ENCODE results near the gene MLEC. TPM values are rescaled to one million over a fixed set of nuclear protein-coding genes. Genes with fewer than 3 reads are reported as not detected.
"Not testable (repeated sequence)": the region's sequence is repeated elsewhere in the genome, so short reads cannot be mapped to it uniquely, and the experiment has no call there.

The MLEC gene
- total RNA-seq, 1 donor from 2014 or later = 78.3 TPM

DNA sequence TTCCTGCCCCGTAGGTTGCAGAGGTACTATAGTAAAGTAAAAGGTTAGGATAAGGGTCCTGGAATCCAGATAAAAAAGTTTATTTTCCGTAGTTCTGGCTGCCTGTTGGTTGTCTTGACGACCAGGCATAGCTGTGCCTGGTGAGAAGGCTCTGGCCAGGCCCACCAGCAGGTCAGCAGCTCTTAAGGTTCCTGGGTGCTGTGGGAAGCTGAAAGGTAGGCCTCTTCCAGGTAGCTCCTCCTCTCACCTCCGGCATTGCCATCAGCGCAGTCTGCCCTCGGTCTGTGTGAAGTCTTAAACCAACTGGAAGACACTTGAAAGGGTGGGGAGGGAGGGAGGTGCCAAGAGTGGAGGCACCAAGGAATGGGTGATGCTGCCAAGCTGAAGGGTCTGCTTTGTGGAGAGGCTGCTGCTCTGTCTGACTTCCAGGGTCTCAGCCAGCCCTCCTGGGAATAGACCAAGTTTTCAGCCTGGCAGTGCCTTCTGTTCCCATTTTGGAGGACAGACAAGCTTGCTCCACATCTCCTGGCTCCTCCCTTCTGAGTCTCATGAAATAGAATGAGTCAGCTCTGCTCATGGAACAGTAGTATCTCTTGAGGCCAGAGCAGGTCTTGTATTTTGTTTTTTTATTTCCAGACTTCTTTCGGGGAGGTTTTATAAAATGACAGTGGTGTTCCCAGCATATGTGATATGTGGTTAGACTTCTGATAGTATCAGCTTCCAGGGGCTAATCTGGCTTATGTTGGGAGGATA, 33.5 kb downstream of the MLEC start:
- DNase-seq (ENCODE audit: extremely low read depth, low read depth, low spot score) = no peak

DNA sequence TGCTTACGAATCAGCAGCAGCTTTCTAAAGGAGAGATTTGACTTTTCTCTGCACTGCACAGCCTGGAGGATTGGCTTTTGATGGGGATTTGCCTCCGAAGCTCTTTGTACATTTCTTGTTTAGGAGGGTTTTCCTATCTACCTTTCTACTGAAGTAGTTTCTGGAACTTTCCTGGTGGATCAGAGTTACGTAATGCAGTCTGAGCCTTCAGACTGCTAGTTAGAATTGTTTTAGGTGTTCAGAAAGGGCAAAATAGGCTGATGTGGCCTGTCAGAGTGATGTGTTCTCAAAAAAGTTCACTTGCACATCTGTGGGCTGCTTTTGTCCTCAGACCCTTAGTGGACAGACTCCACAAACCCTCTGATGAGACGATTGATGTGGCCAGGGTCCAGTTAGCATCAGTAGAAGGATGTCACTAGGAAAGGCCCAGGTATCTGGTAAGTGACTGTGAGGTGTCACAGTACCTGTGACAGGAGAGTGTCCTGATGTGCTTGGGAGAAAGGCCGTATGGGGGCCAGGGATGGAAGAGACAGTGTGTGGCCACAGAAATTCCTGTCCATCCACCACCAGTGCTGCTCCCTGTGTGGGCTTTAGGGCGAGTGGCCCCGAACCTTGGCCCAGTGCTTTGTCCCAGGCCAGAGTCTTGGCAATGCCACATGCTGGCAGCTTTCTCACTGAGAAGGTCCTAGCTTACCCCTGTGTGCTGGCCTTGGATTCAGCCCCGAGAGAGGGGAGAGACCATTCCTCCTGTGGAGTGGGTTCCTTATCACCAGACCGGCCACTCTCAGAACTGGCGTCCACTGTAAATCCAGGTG, 34.2 kb downstream of the MLEC start:
- DNase-seq (ENCODE audit: extremely low read depth, low read depth, low spot score) = no peak

DNA sequence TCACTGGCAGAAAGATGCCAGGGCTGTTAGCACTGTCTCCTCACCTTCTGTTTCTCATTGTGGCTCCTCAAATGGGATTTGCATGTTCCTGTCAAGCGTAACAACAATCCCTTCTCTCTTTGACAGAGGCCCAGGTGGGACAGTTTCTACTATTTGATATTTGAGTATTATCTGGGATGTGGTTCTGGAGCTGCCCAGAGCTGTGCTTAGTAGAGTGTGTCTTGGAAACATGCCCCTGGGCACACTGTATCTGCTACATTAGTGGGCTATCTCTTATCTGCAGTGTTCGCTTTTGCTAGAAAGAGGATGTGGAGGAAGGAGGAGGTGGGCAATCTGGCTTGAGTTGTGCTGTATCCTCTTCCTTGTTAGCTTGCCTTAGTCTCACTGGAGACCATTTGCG, 34.9 kb downstream of the MLEC start:
- no peak for DNase-seq (ENCODE audit: extremely low read depth, low read depth, low spot score)

DNA sequence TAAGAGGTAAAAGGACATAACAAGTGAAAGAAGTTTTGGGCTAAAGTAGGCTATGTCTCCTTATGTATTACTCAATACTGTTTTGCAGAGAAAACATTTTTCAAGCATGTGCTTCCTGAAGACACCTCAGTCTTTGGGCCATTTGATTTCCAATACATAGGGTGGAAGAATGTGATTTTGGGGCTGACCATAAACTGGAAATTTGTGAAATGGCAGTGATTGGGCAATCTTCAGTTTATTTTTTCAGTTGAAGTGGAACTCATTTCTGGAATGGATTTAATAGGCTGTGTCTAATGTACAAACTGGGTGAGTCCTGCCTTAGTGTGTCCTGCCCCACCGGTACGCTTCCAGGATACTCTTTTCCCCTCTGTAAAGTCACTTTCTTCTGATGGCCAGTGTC, 35.8 kb downstream of the MLEC start:
- DNase-seq (ENCODE audit: extremely low read depth, low read depth, low spot score) = no peak

DNA sequence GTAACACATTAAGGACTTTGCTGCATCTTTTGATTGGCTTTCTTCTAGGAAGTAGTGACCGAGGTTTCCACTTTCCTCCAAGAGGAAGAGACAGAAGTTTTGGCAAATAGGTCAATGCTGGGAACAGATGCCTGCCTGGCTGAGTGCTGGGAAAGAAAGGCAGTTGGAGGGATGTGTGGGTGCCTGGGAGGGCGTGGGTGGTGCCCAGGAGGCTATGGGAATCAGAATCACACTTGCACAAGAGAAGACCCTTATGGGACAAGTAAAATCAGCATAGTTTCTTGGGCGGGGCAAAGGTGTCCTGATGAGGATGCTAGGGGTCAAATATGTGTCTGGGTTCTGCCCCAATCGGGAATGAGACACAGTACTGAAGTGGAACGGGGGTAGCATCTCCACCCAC, 37.8 kb downstream of the MLEC start:
- no peak for DNase-seq (ENCODE audit: extremely low read depth, low read depth, low spot score)

DNA sequence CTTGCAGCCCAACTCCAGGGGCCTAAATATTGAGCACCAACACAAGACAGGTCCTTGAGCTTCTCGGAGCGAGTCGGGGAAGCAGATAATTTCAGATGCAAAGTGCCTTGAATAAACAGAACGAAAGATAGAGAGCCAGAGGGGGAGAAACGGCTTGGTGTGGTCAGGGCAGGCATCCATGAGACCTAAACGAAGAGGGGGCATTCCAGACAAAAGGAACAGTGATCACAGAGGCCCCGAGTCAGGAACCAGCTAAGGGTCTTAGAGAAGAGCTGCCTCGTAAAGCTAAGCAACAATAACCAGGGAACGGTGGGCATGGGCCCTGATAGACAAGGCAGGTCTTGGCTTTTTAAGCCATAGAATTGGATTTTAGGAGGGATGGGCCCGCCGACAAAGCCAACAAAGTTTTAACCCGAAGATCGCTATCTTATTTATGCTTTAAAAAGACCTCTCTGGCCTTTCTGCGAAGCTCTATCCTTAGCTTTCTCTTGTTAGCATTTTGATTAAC, 38.3 kb downstream of the MLEC start:
- no peak for DNase-seq (ENCODE audit: extremely low read depth, low read depth, low spot score)

DNA sequence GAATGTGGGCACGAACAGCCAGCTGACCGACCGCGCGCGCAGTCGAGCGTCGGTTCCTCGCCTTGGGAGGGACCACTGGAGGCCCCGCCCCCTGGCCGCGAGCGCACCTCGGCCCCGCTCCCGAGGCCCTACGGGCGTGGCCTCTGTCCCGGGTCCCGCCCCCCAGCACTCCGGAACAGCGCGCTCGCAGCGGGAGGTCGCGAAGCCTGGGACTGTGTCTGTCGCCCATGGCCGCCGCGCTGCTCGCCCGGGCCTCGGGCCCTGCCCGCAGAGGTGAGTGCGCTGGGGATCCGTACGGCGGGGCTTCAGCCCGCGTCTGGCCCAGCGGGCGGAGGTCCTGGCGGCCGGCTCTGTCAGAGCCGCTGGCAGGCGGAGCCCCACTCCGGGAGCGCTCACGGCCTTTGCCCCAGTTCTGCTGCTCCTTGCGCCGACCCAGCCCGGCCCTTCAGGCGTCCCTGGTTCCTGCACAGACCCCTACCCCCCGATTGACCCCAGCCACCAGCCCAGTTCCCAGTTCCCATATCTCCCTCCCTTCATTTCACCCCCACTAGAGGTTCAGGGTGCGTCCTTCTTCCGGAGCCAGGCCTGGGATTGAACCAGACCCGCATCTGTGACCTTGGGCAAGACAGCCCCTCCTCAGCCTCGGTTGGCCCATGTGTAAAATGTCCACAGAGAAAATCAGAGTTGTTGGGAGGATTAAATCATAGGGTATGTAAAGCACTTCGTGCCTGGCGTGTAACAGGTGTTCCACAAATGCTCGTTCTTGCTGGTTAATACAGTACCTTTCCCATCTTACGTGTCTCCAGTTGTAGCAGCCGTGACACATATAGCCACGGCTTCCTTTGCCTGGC, 38.9 kb downstream of the MLEC start, which contains the start of gene ACADS:
Gene ACADS, plus strand, starts transcription at position 168 of the 851 bp plus-strand sequence. Its CDS starts 60 bp downstream, at position 228.
- DNase-seq (ENCODE audit: extremely low read depth, low read depth, low spot score) = no peak

DNA sequence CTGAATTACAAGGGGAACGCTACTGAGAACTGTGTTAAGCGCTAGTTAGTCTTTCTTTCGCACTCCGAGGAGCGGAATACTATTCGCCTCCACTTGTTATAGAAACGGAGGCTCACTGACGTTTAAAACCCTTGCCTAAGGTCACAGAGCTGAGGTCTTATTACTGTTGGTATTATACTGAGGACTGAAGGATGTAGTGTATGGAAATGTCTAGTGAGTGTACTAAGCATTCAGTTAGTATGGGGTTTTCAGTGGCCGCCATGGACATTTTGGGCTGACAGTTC, 39.5 kb downstream of the MLEC start:
- no peak for DNase-seq (ENCODE audit: extremely low read depth, low read depth, low spot score)

DNA sequence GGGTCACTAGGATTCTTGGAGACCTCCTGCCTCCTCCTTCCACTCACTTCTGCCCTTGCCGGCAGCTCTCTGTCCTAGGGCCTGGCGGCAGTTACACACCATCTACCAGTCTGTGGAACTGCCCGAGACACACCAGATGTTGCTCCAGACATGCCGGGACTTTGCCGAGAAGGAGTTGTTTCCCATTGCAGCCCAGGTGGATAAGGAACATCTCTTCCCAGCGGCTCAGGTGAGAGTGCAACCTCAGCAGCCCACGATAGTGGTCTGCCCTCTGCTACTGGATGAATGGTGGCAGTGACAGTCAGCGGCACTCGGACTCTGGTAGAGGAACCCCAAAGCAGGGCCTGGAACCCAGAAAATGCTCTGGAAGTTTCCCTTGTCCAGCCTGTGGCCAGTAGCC, 40.0 kb downstream of the MLEC start:
- DNase-seq (ENCODE audit: extremely low read depth, low read depth, low spot score) = no peak

DNA sequence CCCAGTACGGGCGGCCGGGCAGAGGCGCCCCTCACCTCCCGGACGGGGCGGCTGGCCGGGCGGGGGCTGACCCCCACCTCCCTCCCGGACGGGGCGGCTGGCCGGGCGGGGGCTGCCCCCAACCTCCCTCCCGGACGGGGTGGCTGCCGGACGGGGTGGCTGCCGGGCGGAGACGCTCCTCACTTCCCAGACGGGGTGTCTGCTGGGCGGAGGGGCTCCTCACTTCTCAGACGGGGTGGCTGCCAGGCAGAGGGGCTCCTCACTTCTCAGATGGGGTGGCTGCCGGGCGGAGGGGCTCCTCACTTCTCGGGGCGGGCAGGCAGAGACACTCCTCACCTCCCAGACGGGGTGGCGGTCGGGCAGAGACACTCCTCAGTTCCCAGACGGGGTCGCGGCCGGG, 45.2 kb downstream of the MLEC start:
- not testable (repeated sequence) for DNase-seq (ENCODE audit: extremely low read depth, low read depth, low spot score)

DNA sequence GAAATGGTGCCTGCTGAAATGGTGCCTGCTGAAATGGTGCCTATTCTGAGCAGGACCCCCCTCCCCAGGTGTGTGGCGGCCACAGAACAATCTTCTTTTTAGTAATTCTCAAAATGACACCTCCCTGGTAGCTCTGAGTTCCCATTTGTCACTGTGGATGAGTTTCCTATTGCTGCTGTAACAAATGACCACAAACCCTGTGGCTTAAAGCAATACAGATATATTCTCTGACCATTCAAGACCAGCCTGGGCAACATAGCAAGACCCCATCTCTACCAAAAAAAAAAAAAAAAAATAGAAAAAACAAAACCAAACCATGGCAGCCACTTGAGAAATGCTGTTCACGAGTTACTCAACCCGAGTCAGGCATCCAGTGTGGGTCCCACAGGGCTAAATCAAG, 46.6 kb downstream of the MLEC start:
- no peak for DNase-seq (ENCODE audit: extremely low read depth, low read depth, low spot score)

DNA sequence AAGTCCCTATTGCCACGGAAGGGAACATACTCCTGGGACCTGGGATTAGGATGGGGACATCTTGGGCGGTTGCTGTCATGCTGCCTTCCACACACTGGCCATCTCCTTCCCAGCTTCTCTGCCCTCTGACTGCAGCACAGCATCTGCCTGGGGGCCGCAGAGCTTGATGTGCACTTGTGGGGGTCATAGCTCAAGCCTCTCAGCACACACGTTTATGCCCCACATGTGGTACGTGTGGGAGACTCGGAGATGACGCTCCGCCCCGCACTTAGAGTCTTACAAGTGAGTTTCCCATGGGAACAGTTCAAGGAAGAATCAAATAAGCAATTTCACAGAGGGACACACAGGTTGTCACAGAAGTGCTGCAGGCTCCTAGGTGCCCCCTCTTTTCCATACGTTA, 47.3 kb downstream of the MLEC start:
- no peak for DNase-seq (ENCODE audit: extremely low read depth, low read depth, low spot score)

DNA sequence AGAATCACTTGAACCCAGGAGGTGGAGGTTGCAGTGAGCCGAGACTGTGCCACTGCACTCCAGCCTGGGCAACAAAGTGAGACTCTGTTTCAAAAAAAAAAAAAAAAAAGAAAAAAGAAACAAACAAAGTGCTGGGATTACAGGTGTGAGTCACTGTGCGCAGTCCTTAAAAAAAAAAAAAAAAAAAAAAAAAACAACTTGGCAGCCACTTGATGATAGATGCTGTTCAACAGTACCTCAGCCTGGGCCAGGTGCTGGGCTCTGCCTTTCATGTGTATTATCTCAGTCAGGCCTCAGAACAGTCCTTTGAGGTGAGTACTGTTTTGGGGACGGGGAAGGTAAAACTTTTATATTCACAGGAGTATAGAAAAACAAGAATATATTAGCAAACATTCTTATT, 48.2 kb downstream of the MLEC start:
- DNase-seq (ENCODE audit: extremely low read depth, low read depth, low spot score) = no peak

DNA sequence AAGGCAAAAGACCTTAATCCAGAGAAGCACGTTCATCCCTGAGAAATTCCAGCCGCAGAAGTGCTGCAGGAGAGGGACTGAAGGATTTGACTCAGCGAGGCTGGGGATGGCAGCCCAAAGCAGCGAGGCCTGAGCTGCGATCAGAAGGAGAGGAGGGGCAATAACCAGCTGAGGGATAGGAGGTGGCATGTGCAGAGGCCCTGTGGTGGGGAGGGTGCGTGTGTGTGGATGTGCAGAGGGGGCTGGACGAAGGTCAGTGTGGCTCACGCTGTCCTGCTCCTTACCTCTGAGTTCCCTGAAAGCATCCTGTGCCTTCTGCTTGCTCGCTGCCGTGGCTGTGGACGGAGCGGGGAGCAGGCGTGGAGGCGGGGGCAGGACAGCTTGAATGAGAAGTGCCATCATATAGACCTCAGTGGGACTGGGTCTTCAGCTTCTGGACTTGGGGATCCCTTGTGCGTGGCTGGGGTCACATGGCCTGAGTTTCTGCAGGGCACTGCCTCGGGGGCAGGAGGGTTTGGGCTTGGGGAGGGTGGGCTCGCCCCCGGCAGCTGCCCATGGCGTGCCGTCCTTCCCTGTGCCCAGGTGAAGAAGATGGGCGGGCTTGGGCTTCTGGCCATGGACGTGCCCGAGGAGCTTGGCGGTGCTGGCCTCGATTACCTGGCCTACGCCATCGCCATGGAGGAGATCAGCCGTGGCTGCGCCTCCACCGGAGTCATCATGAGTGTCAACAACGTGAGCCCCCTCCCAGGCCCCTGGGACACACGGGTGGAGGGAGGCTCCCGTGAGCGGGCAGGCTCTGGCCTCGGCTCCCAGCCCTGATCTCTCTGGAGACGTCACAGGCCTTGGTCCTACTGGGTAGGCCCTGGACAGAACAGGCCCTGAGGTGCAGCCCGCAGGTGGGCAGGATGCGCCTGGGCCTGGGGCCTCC, 49.7 kb downstream of the MLEC start:
- DNase-seq (ENCODE audit: extremely low read depth, low read depth, low spot score) = no peak

DNA sequence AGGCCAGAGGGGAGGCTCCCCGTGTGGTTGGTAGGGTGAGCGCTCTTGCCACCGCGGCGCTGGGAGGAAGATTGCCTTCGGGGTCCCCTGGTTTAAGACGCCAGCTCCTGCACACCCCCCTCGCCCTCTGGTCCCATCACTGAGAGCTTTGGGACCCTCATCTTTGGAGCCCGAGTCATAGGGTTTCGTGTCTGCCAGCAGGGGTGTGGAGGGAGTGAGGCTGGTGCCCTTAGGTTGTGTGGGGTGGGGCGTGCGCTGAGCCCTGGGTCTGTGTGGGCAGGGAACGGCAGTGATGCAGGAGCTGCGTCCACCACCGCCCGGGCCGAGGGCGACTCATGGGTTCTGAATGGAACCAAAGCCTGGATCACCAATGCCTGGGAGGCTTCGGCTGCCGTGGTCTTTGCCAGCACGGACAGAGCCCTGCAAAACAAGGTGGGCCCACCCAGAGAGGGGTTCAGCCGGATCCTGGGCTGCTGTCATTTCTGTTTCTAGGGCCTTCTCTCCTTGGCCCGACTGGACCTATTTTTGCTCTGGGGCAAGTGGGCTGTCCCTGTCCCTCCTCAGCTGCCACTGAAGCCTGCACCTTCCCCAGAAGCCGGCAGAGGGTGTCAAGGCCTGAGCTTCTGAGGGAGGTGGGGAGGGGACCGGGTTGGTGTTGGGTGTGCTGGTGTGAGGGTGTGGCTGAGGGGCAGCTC, 50.8 kb downstream of the MLEC start:
- DNase-seq (ENCODE audit: extremely low read depth, low read depth, low spot score) = no peak

DNA sequence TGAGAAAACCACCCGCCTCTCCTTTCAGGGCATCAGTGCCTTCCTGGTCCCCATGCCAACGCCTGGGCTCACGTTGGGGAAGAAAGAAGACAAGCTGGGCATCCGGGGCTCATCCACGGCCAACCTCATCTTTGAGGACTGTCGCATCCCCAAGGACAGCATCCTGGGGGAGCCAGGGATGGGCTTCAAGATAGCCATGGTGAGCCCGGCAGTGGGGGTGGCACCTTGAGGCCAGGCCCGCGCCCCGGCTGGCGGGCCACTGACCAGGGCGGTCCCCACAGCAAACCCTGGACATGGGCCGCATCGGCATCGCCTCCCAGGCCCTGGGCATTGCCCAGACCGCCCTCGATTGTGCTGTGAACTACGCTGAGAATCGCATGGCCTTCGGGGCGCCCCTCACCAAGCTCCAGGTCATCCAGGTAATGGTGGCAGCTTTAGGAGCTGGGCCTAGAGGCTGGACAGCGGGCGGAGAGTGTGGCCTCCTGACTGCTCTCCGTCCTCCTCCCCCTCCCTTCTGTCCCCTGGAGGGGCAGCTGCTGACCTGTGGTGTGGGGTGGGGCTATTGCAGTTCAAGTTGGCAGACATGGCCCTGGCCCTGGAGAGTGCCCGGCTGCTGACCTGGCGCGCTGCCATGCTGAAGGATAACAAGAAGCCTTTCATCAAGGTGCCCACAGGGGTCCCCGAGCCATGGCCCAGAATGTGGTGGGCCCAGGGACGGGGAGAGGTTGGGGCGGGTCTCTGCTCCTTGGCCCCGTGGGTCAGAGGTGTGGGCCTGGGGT, 51.5 kb downstream of the MLEC start:
- DNase-seq (ENCODE audit: extremely low read depth, low read depth, low spot score) = no peak

DNA sequence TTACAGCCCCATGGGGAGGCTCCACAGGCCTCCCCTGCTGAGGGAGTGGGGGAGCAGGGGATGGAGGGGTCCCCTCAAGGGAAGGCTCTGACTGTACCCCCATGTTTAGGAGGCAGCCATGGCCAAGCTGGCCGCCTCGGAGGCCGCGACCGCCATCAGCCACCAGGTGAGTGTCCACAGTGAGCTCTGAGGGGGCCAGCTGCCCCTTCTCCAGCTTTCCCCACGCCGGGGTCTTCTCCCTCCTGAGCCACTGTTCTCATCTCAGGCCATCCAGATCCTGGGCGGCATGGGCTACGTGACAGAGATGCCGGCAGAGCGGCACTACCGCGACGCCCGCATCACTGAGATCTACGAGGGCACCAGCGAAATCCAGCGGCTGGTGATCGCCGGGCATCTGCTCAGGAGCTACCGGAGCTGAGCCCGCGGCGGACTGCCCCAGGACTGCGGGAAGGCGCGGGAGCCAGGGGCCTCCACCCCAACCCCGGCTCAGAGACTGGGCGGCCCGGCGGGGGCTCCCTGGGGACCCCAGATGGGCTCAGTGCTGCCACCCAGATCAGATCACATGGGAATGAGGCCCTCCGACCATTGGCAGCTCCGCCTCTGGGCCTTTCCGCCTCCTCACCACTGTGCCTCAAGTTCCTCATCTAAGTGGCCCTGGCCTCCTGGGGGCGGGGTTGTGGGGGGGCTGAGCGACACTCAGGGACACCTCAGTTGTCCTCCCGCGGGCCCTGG, 52.2 kb downstream of the MLEC start:
- DNase-seq (ENCODE audit: extremely low read depth, low read depth, low spot score) = no peak

All from glomerular endothelial cell (primary cell).